Measurements from ENCODE around the gene C7orf57. TPM values are rescaled to one million over a fixed set of nuclear protein-coding genes. Genes with fewer than 3 reads are reported as not detected.

The C7orf57 gene
- polyA plus RNA-seq, 1 of the 3 experiments (the other 2 are of a cell fraction) = 0.41 TPM

GRCh38 chr7:48011951-48012350 lies 23.4 kb upstream of the C7orf57 start (continued):
- TF ChIP-seq IRF3 (IDR thresholded peaks at IDR 0.05; ENCODE audit: low read depth, low read length) = no peak
- no peak for TF ChIP-seq REST (IDR thresholded peaks at IDR 0.05; ENCODE audit: low read depth, low read length)

- H3K9me2 ChIP-seq = no peaks in the 10 kb centered on the region
- H3K27me3 ChIP-seq (ENCODE audit: insufficient read depth) = no peaks in the 10 kb centered on the region
- no peaks in the 10 kb centered on the region for H4K20me1 ChIP-seq (ENCODE audit: insufficient read depth)
- no peak overlapping the region for H2AFZ ChIP-seq (ENCODE audit: low read depth)
- no peaks in the 10 kb centered on the region for H3K36me3 ChIP-seq (replicated peaks in 1 of 2; ENCODE audit: control insufficient read depth in 1 of 2, insufficient read depth in 2 of 2, low read length in 1 of 2)
- H3K27ac ChIP-seq (ENCODE audit: low read depth in 2 of 2, low read length in 1 of 2) = no peak overlapping the region
- CTCF ChIA-PET = interaction anchor here (0.9 kb wide), 1 partner anchor 10 kb away, joined by 3 read pairs; no protein-coding TSS in a partner anchor
- TF ChIP-seq EP300 (IDR thresholded peaks at IDR 0.05; ENCODE audit: borderline replicate concordance in 1 of 2, low read depth in 1 of 2, low read length in 1 of 2) (no peak), TEAD4 (IDR thresholded peaks at IDR 0.05; ENCODE audit: borderline replicate concordance, insufficient read depth) (no peak), POLR2AphosphoS5 (IDR thresholded peaks at IDR 0.05; ENCODE audit: low read depth, low read length) (no peak), ELF1 (IDR thresholded peaks at IDR 0.05) (no peak), MXI1 (IDR thresholded peaks at IDR 0.05; ENCODE audit: low read depth, low read length) (no peak), REST (IDR thresholded peaks at IDR 0.05; ENCODE audit: low read depth, low read length) (no peak), RXRA (IDR thresholded peaks at IDR 0.05; ENCODE audit: borderline replicate concordance, low read depth) (no peak), PBX3 (IDR thresholded peaks at IDR 0.05) (no peak)
- POLR2A ChIA-PET = no interaction called here
- no peak for DNase-seq
- H3K9ac ChIP-seq = no peak overlapping the region
- H3F3A ChIP-seq (replicated peaks; ENCODE audit: insufficient read depth) = no peaks in the 10 kb centered on the region
- H3K4me1 ChIP-seq (ENCODE audit: control insufficient read depth in 1 of 2, insufficient read depth in 2 of 2, low read depth in 1 of 2, low read length in 1 of 2) = no peaks in the 10 kb centered on the region; a peak in 1 of 4 replicates
- no peaks in the 10 kb centered on the region for H3K9me3 ChIP-seq
- H3K4me2 ChIP-seq = no peak overlapping the region
- H3K79me2 ChIP-seq (ENCODE audit: insufficient read depth) = no peaks in the 10 kb centered on the region
- no peak overlapping the region for H3K4me3 ChIP-seq (ENCODE audit: low read depth in 2 of 2, low read length in 1 of 2)
Observed at GRCh38 chr7:48016641-48017040, 18.7 kb upstream of the C7orf57 start.
